Brain microvascular endothelial cell (primary cell): Measurements from ENCODE around the gene TAGLN2.

ENCODE experiments used
- DNase-seq: peaks from one replicate; pipeline ENCODE4 v3.0.0-alpha.2; 2020
- H3K27ac ChIP-seq: fragments of 250-450 bp; sonication (Bioruptor Pico); 2 replicates; pipeline ENCODE4 v1.5.1; 2020; ENCODE audit warnings: mild to moderate bottlenecking, moderate library complexity
- H3K27me3 ChIP-seq: fragments of 250-450 bp; sonication (Bioruptor Pico); replicated peaks from 2 replicates; pipeline ENCODE4 v1.5.1; 2020; ENCODE audit warnings: mild to moderate bottlenecking
- H3K36me3 ChIP-seq: fragments of 250-450 bp; sonication (Bioruptor Pico); replicated peaks from 2 replicates; pipeline ENCODE4 v1.5.1; 2020; ENCODE audit warnings: mild to moderate bottlenecking
- H3K4me3 ChIP-seq: 2 replicates; pipeline ENCODE4 v1.5.1; 2011; ENCODE audit warnings: low read depth, mild to moderate bottlenecking, control low read depth, low read length, moderate library complexity
- CTCF ChIP-seq: IDR thresholded peaks from 2 replicates; pipeline ENCODE4 v1.5.1; 2011; ENCODE audit warnings: low read depth, mild to moderate bottlenecking, moderate library complexity, low read length, control low read depth, inconsistent platforms; ENCODE audit errors: missing control alignments
- in situ Hi-C: cut with HindIII; loops from 2 replicates; pipeline ENCODE4 v1.10.0; 2017; ENCODE audit warnings: low sequenced_read_pairs, low pct_ligation_motif_present

Gene TAGLN2

DNA sequence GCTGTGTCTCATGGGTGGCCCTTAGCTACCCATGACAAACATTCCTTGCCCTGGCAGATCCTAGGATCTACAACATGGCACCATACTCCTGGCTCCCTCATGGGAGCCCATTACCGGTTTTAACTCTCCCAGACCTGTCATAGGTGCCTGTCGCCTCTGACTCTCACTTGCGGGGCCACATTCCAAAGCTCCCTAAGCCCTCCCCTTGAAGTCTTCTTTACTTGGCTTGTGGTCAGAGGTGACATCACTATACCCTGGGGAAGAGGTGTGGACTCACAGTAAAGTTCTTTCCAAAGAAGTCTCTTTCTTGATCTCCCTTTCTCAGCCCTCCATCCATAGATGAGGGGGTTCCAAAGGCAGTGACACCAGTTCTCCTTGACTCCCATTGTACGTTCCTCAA is 34.1 kb upstream of the TAGLN2 start:
- in situ Hi-C loops = no loop called here
- peaks cover 2% of the 10 kb centered on the region for H3K27me3 ChIP-seq
- no peak for DNase-seq

GRCh38 chr1:159958719-159959380 is 33.5 kb upstream of the TAGLN2 start:
- no peak overlapping the region for H3K27ac ChIP-seq
- no peak for TF ChIP-seq CTCF
- H3K36me3 ChIP-seq = no peaks in the 10 kb centered on the region
- DNase-seq = no peak
- in situ Hi-C loops = no loop called here
- H3K27me3 ChIP-seq = peaks cover 2% of the 10 kb centered on the region
- no peak overlapping the region for H3K4me3 ChIP-seq

More for the DNA sequence above, 34.1 kb upstream of the TAGLN2 start:
- TF ChIP-seq CTCF = no peak
- Histone ChIP-seq H3K4me3 (no peak overlapping the region), H3K36me3 (no peaks in the 10 kb centered on the region), H3K27ac (no peak overlapping the region)

GRCh38 chr1:159957824-159958268 is 32.5 kb upstream of the TAGLN2 start:
- DNase-seq = no peak
- in situ Hi-C loops = no loop called here
- no peak overlapping the region for H3K4me3 ChIP-seq
- TF ChIP-seq CTCF = no peak
- H3K27ac ChIP-seq = no peak overlapping the region
- H3K36me3 ChIP-seq = no peaks in the 10 kb centered on the region
- no peaks in the 10 kb centered on the region for H3K27me3 ChIP-seq

DNA sequence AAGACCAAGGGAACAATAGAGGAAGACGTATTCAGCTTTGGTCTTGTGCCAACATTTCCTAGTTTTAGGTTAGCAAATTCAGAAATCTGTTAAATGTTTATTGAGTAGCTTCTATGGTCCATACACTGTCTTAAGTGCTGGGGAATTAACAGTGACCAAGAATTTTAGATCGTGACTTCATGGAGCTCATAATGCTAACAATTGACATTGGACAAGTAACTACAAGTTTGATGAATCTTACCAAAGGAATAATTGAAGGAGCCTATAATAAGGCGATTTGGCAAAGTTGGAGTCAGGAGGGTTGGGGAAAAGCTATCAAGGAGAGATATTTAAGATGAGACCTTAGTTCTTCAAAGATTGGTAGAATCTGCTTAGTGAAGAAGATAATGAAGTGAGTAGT is 30.1 kb upstream of the TAGLN2 start:
- in situ Hi-C loops = no loop called here
- no peaks in the 10 kb centered on the region for H3K36me3 ChIP-seq
- H3K4me3 ChIP-seq = no peak overlapping the region
- DNase-seq = no peak
- H3K27me3 ChIP-seq = no peaks in the 10 kb centered on the region
- H3K27ac ChIP-seq = no peak overlapping the region
- TF ChIP-seq CTCF = no peak

- TF ChIP-seq CTCF = no peak
- H3K27ac ChIP-seq = no peak within 1 kb of the TSS
- H3K36me3 ChIP-seq = no peaks in the 10 kb centered on the region
- no peaks in the 10 kb centered on the region for H3K27me3 ChIP-seq
- in situ Hi-C loops = no loop called here
- peak; percentile 3 for DNase-seq
- H3K4me3 ChIP-seq = no peak within 1 kb of the TSS
Measured at GRCh38 chr1:159953536-159954515, 28.5 kb upstream of the TAGLN2 start, which contains the start of gene SLAMF9. Gene SLAMF9, minus strand, starts transcription at chr1:159954237. Its CDS starts 100 bp downstream, at chr1:159954137.
